A549 (cell line): Measurements from ENCODE around the gene MAPT. TPM values are rescaled to one million over a fixed set of nuclear protein-coding genes. Genes with fewer than 3 reads are reported as not detected.
A peak's percentile ranks its signal among the peaks of the same experiment; 100 is the strongest.

Experiments used
- BHLHE40 ChIP-seq: IDR thresholded peaks from 2 replicates; pipeline ENCODE4 v1.6.1; 2012; ENCODE audit warnings: low read depth, low read length, inconsistent platforms
- CBX2 ChIP-seq: fragments of 200-600 bp; sonication (generic); IDR thresholded peaks from 2 replicates; pipeline ENCODE4 v1.6.1; 2016; ENCODE audit warnings: low read depth, mild to moderate bottlenecking, borderline replicate concordance
- CEBPB ChIP-seq, 2 experiments: fragments of >200 bp in 1 of 2; sonication (Bioruptor Twin) in 1 of 2; formaldehyde crosslinking in 1 of 2; IDR thresholded peaks; 2 replicates each; pipeline ENCODE4 v1.6.1; 2012 to 2016
- EHF ChIP-seq: fragments of 250-450 bp; sonication (Bioruptor Pico); IDR thresholded peaks from 2 replicates; pipeline ENCODE4 v1.5.0; 2020; ENCODE audit warnings: mild to moderate bottlenecking
- EHMT2 ChIP-seq: fragments of 200-600 bp; sonication (generic); IDR thresholded peaks from 2 replicates; pipeline ENCODE4 v1.6.1; 2016; ENCODE audit warnings: antibody characterized with exemption, low read depth, mild to moderate bottlenecking, moderate library complexity
- EP300 ChIP-seq, 2 experiments: fragments of >200 bp; sonication (Bioruptor Twin); formaldehyde crosslinking; IDR thresholded peaks; 2 replicates in 1 of 2; 3 replicates in 1 of 2; pipeline ENCODE4 v1.6.1; 2016 to 2017
- HDAC2 ChIP-seq: fragments of 200-600 bp; sonication (generic); IDR thresholded peaks from 2 replicates; pipeline ENCODE4 v1.6.1; 2016
- HES2 ChIP-seq: fragments of >200 bp; sonication (Bioruptor Twin); formaldehyde crosslinking; IDR thresholded peaks from 2 replicates; pipeline ENCODE4 v1.6.1; 2016
- HMGXB4 ChIP-seq: fragments of 250-450 bp; sonication (Bioruptor Pico); IDR thresholded peaks from 2 replicates; pipeline ENCODE4 v1.5.0; 2021; ENCODE audit warnings: mild to moderate bottlenecking, moderate library complexity, borderline replicate concordance
- HOXB5 ChIP-seq: fragments of 250-450 bp; sonication (Bioruptor Pico); IDR thresholded peaks from 2 replicates; pipeline ENCODE4 v1.5.0; 2020; ENCODE audit warnings: mild to moderate bottlenecking, moderate library complexity
- KDM1A ChIP-seq: fragments of 200-600 bp; sonication (generic); IDR thresholded peaks from 2 replicates; pipeline ENCODE4 v1.6.1; 2016; ENCODE audit warnings: low read depth, mild to moderate bottlenecking
- NR3C1 ChIP-seq: fragments of >200 bp; sonication (Bioruptor Twin); formaldehyde crosslinking; IDR thresholded peaks from 3 replicates; pipeline ENCODE4 v1.6.1; 2017
- PBX3 ChIP-seq: IDR thresholded peaks from 2 replicates; pipeline ENCODE4 v1.6.1; 2012
- PHF8 ChIP-seq: fragments of 200-600 bp; sonication (generic); IDR thresholded peaks from 2 replicates; pipeline ENCODE4 v1.6.1; 2016; ENCODE audit warnings: low read depth, mild to moderate bottlenecking, antibody characterized with exemption, moderate library complexity, borderline replicate concordance
- POLR2A ChIP-seq: IDR thresholded peaks from 2 replicates; pipeline ENCODE4 v1.6.1; 2012; ENCODE audit warnings: mild to moderate bottlenecking, low read length
- POLR2AphosphoS2 ChIP-seq: conservative IDR thresholded peaks from 2 replicates; pipeline ENCODE4 v1.6.1; 2012; ENCODE audit warnings: low read length, improper control_type of control experiment, inconsistent platforms
- RARB ChIP-seq: fragments of 250-450 bp; sonication (Bioruptor Pico); IDR thresholded peaks from 2 replicates; pipeline ENCODE4 v1.8.0; 2021; ENCODE audit warnings: mild to moderate bottlenecking, moderate library complexity
- REST ChIP-seq: fragments of 200-600 bp; sonication (generic); IDR thresholded peaks from 2 replicates; pipeline ENCODE4 v1.6.1; 2016; ENCODE audit warnings: antibody characterized with exemption, mild to moderate bottlenecking, moderate library complexity
- RNF2 ChIP-seq: fragments of 200-600 bp; sonication (generic); IDR thresholded peaks from 2 replicates; pipeline ENCODE4 v1.6.1; 2016; ENCODE audit warnings: low read depth, mild to moderate bottlenecking, antibody characterized with exemption, moderate library complexity, borderline replicate concordance
- SMC3 ChIP-seq: fragments of >200 bp; sonication (Bioruptor Twin); formaldehyde crosslinking; IDR thresholded peaks from 3 replicates; pipeline ENCODE4 v1.6.1; 2018; ENCODE audit warnings: inconsistent platforms
- TP53 ChIP-seq: fragments of 250-450 bp; sonication (Bioruptor Pico); IDR thresholded peaks from 2 replicates; pipeline ENCODE4 v1.5.0; 2021; ENCODE audit warnings: mild to moderate bottlenecking, moderate library complexity
- ZC3H11A ChIP-seq: fragments of 450-650 bp; IDR thresholded peaks from 2 replicates; pipeline ENCODE4 v1.6.1; 2014; ENCODE audit warnings: antibody characterized with exemption, mild to moderate bottlenecking
- ZNF302 ChIP-seq: fragments of 250-450 bp; sonication (Bioruptor Pico); IDR thresholded peaks from 2 replicates; pipeline ENCODE4 v1.9.0; 2021; ENCODE audit warnings: inconsistent platforms, mild to moderate bottlenecking, moderate library complexity
- ZSCAN20 ChIP-seq: fragments of 250-450 bp; sonication (Bioruptor Pico); IDR thresholded peaks from 2 replicates; pipeline ENCODE4 v1.8.0; 2022; ENCODE audit warnings: mild to moderate bottlenecking, moderate library complexity
- polyA plus RNA-seq, 4 experiments: library from polyadenylated mRNA; depleted of rRNA in 3 of 4; stranded (reverse); fragments of >200 nt; fragmentation: RNase III in 1 of 4; extraction: RNeasy Plus Mini Kit Qiagen cat#74134 plus additional on column Dnase treatment in 1 of 4; gene quantifications; 2 replicates in 3 of 4; 3 replicates in 1 of 4; pipeline ENCODE4 v1.2.3, GENCODE V29; 2011 to 2017

Gene MAPT
- polyA plus RNA-seq, 2 of the 4 experiments (the other 2 are of a cell fraction) = 1.2 to 1.6 TPM

- TF ChIP-seq ZNF302 = peak; percentile 70
- TF ChIP-seq NR3C1 = no peak
- peak; percentile 85; the same call in 1 of the 2 replicates for TF ChIP-seq TP53 (CRISPR knock-in tag)
- TF ChIP-seq EHF (CRISPR knock-in tag) = peak; percentile 93
- no peak for TF ChIP-seq CBX2
- no peak for TF ChIP-seq PBX3
- TF ChIP-seq HMGXB4 (CRISPR knock-in tag) = peak; percentile 89; the same call in 1 of the 2 replicates
- TF ChIP-seq SMC3 = peak; percentile 64
- TF ChIP-seq CEBPB (IDR thresholded peaks at IDR 0.05) = no peak
- no peak for TF ChIP-seq REST
- no peak for TF ChIP-seq RARB (CRISPR knock-in tag)
- no peak for TF ChIP-seq KDM1A
- TF ChIP-seq HOXB5 (CRISPR knock-in tag) = peak; percentile 96
- TF ChIP-seq PHF8 = peak; percentile 84; the same call in 1 of the 2 replicates
- peak; percentile 69; the same call in 1 of the 2 replicates for TF ChIP-seq HDAC2
- peak; percentile 92 for TF ChIP-seq POLR2A
- no peak for TF ChIP-seq BHLHE40
- no peak for TF ChIP-seq POLR2AphosphoS2
- no peak for TF ChIP-seq RNF2
- TF ChIP-seq ZSCAN20 (CRISPR knock-in tag) = peak; percentile 70
- peak; percentile 6; the same call in 1 of the 2 replicates for TF ChIP-seq ZC3H11A
- TF ChIP-seq EHMT2 = no peak
- no peak for TF ChIP-seq EP300 (IDR thresholded peaks at IDR 0.05)
- TF ChIP-seq HES2 = no peak
These were observed at the start of gene MAPT (continued) for GRCh38 chr17:45894022-45894784.
